ENCODE data around the gene ITGB6. TPM values are rescaled to one million over a fixed set of nuclear protein-coding genes. Genes with fewer than 3 reads are reported as not detected.

ITGB6 gene
- total RNA-seq, 1 experiment from 2014 or later: not detected

DNA sequence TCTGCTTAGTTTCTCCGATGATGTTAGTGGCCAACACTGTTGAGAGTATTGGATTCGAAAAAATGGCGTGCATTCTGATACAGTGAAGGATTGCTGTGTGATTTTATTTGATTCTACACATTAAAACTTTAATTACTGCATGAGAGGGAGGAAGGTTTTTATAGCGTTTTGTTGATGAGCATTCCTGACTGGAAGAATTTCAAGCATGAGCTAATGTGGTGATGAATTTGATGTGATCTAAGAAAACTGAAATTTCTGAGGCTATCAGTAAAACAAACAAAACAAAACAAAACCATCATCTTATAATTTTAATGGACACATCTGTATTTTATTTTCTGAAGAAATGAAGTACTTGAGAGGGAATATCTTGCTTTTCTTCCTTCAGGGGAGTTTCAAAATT lies 59.6 kb downstream of the ITGB6 start (continued):
- no peak for TF ChIP-seq CDX4 (CRISPR knock-in tag; IDR thresholded peaks at IDR 0.05; ENCODE audit: borderline replicate concordance)
- no peak for TF ChIP-seq ZBTB21 (CRISPR knock-in tag; IDR thresholded peaks at IDR 0.05; ENCODE audit: borderline replicate concordance)
- TF ChIP-seq ELF4 (CRISPR knock-in tag; IDR thresholded peaks at IDR 0.05; ENCODE audit: low read depth): no peak
- no peak for TF ChIP-seq ZNF396 (CRISPR knock-in tag; IDR thresholded peaks at IDR 0.05; ENCODE audit: borderline replicate concordance)
- TF ChIP-seq SMAD3 (CRISPR knock-in tag; IDR thresholded peaks at IDR 0.05; ENCODE audit: borderline replicate concordance): no peak
- TF ChIP-seq CREM (CRISPR knock-in tag; IDR thresholded peaks at IDR 0.05): no peak
- no peak for TF ChIP-seq ZNF512 (CRISPR knock-in tag; IDR thresholded peaks at IDR 0.05; ENCODE audit: borderline replicate concordance)
- TF ChIP-seq, protein P1, sequence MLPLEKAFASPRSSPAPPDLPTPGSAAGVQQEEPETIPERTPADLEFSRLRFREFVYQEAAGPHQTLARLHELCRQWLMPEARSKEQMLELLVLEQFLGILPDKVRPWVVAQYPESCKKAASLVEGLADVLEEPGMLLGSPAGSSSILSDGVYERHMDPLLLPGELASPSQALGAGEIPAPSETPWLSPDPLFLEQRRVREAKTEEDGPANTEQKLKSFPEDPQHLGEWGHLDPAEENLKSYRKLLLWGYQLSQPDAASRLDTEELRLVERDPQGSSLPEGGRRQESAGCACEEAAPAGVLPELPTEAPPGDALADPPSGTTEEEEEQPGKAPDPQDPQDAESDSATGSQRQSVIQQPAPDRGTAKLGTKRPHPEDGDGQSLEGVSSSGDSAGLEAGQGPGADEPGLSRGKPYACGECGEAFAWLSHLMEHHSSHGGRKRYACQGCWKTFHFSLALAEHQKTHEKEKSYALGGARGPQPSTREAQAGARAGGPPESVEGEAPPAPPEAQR (CRISPR knock-in tag; IDR thresholded peaks at IDR 0.05): no peak
- TF ChIP-seq ESRRA (CRISPR knock-in tag; IDR thresholded peaks at IDR 0.05; ENCODE audit: borderline replicate concordance): no peak
- TF ChIP-seq NFATC4 (CRISPR knock-in tag; IDR thresholded peaks at IDR 0.05): no peak

DNA sequence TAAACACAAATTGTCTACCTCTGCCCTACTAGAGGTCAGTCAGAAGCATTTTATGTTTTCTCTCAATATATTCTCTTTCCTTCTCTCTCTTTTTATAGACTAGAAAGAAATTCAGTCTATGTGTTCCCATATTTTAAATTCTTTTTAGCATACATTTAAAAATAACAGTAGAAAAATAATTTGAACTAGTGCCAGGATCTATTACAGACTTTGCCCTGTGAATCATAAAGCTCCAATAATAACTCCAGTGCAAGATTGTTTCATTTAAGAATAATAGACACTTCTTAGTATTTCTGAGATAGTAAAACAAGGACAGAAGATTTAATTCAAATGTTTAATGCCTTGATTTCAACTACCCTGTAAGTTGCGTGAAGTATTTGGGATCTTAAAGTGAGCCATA lies 60.1 kb downstream of the ITGB6 start:
- H3K4me1 Mint-ChIP-seq: no peaks in the 10 kb centered on the region
- ChIA-PET POLR2A (no interaction called here), CTCF (no interaction called here)
- DNase-seq (ENCODE audit: low spot score) (no peak), ATAC-seq (no peak)
- no peaks in the 10 kb centered on the region for H3K36me3 Mint-ChIP-seq
- H3K9me3 Mint-ChIP-seq: no peaks in the 10 kb centered on the region
- no peaks in the 10 kb centered on the region for H3K27me3 Mint-ChIP-seq (ENCODE audit: low read depth)
- no peak for TF ChIP-seq NR1H2 (CRISPR knock-in tag; IDR thresholded peaks at IDR 0.05)
- TF ChIP-seq, protein P2, sequence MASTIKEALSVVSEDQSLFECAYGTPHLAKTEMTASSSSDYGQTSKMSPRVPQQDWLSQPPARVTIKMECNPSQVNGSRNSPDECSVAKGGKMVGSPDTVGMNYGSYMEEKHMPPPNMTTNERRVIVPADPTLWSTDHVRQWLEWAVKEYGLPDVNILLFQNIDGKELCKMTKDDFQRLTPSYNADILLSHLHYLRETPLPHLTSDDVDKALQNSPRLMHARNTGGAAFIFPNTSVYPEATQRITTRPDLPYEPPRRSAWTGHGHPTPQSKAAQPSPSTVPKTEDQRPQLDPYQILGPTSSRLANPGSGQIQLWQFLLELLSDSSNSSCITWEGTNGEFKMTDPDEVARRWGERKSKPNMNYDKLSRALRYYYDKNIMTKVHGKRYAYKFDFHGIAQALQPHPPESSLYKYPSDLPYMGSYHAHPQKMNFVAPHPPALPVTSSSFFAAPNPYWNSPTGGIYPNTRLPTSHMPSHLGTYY (CRISPR knock-in tag; IDR thresholded peaks at IDR 0.05): no peak
- TF ChIP-seq, protein P3, sequence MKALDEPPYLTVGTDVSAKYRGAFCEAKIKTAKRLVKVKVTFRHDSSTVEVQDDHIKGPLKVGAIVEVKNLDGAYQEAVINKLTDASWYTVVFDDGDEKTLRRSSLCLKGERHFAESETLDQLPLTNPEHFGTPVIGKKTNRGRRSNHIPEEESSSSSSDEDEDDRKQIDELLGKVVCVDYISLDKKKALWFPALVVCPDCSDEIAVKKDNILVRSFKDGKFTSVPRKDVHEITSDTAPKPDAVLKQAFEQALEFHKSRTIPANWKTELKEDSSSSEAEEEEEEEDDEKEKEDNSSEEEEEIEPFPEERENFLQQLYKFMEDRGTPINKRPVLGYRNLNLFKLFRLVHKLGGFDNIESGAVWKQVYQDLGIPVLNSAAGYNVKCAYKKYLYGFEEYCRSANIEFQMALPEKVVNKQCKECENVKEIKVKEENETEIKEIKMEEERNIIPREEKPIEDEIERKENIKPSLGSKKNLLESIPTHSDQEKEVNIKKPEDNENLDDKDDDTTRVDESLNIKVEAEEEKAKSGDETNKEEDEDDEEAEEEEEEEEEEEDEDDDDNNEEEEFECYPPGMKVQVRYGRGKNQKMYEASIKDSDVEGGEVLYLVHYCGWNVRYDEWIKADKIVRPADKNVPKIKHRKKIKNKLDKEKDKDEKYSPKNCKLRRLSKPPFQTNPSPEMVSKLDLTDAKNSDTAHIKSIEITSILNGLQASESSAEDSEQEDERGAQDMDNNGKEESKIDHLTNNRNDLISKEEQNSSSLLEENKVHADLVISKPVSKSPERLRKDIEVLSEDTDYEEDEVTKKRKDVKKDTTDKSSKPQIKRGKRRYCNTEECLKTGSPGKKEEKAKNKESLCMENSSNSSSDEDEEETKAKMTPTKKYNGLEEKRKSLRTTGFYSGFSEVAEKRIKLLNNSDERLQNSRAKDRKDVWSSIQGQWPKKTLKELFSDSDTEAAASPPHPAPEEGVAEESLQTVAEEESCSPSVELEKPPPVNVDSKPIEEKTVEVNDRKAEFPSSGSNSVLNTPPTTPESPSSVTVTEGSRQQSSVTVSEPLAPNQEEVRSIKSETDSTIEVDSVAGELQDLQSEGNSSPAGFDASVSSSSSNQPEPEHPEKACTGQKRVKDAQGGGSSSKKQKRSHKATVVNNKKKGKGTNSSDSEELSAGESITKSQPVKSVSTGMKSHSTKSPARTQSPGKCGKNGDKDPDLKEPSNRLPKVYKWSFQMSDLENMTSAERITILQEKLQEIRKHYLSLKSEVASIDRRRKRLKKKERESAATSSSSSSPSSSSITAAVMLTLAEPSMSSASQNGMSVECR (CRISPR knock-in tag; IDR thresholded peaks at IDR 0.05; ENCODE audit: borderline replicate concordance): no peak
- TF ChIP-seq, protein P4, sequence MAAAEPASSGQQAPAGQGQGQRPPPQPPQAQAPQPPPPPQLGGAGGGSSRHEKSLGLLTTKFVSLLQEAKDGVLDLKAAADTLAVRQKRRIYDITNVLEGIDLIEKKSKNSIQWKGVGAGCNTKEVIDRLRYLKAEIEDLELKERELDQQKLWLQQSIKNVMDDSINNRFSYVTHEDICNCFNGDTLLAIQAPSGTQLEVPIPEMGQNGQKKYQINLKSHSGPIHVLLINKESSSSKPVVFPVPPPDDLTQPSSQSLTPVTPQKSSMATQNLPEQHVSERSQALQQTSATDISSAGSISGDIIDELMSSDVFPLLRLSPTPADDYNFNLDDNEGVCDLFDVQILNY (CRISPR knock-in tag; IDR thresholded peaks at IDR 0.05): no peak
- no peak overlapping the region for H3K27ac Mint-ChIP-seq
- no peak overlapping the region for H3K4me3 Mint-ChIP-seq

Measured in WTC11 (cell line).